ENCODE data around the gene SENP5. TPM values are rescaled to one million over a fixed set of nuclear protein-coding genes. Genes with fewer than 3 reads are reported as not detected.

Gene SENP5
- polyA plus RNA-seq, 1 experiment, result 18.3 TPM

DNA sequence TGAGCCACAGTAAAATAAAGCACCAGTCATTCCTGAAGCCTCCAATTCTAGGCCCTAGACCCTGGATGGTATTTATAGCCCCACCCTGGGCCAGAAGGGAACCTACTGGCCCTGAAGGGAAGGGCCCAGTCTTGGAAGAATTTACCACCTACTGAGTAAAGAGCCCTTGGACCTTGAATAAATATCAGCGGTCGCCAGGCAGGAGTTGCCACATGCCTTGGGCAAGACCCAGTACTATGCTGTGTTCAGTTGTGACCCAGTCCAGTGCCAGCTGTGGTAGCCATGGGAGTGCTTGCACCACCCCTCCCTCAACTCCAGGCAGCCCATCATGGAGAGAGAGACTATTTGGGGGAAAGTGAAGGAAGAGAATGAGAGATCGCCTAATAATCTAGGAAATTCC lies 47.7 kb downstream of the SENP5 start:
- Histone ChIP-seq H3K4me3 (ENCODE audit: low read depth, low read length) (no peak overlapping the region), H3K27ac (ENCODE audit: low read depth, low read length) (no peak overlapping the region), H3K27me3 (ENCODE audit: control insufficient read depth, insufficient read depth, low read length) (no peaks in the 10 kb centered on the region), H3K9me3 (ENCODE audit: control insufficient read depth, insufficient read depth, low read length) (no peaks in the 10 kb centered on the region)
- no peak for DNase-seq (ENCODE audit: low read depth, low spot score)
- POLR2A ChIA-PET, result no interaction called here
- CTCF ChIA-PET, result no interaction called here
- TF ChIP-seq, protein P1, sequence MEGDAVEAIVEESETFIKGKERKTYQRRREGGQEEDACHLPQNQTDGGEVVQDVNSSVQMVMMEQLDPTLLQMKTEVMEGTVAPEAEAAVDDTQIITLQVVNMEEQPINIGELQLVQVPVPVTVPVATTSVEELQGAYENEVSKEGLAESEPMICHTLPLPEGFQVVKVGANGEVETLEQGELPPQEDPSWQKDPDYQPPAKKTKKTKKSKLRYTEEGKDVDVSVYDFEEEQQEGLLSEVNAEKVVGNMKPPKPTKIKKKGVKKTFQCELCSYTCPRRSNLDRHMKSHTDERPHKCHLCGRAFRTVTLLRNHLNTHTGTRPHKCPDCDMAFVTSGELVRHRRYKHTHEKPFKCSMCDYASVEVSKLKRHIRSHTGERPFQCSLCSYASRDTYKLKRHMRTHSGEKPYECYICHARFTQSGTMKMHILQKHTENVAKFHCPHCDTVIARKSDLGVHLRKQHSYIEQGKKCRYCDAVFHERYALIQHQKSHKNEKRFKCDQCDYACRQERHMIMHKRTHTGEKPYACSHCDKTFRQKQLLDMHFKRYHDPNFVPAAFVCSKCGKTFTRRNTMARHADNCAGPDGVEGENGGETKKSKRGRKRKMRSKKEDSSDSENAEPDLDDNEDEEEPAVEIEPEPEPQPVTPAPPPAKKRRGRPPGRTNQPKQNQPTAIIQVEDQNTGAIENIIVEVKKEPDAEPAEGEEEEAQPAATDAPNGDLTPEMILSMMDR (IDR thresholded peaks at IDR 0.05; ENCODE audit: low read depth, low read length), result no peak

DNA sequence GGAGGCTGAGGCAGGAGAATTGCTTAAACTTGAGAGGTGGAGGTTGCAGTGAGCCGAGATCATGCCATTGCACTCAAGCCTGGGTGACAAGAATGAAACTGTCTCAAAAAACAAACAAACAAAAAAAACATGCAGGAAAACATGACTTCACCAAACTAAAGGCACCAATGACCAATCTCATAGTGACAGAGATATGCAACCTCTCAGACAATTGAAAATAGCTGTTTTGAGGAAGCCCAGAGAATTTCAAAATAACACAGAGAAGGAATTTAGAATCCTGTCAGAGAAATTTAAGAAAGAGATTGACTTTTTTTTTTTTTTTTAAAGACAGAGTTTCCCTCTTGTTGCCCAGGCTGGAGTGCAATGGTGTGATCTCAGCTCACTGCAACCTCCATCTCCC lies 48.5 kb downstream of the SENP5 start:
- POLR2A ChIA-PET, result no interaction called here
- CTCF ChIA-PET, result interaction anchor here (0.7 kb wide), 1 partner anchor 13 kb away, joined by 4 read pairs; no protein-coding TSS in a partner anchor

GRCh38 chr3:196916995-196917394 lies 49.3 kb downstream of the SENP5 start:
- H3K4me3 ChIP-seq (ENCODE audit: low read depth, low read length), result no peak overlapping the region
- TF ChIP-seq, protein P1 (IDR thresholded peaks at IDR 0.05; ENCODE audit: low read depth, low read length), result no peak
- no peak overlapping the region for H3K27ac ChIP-seq (ENCODE audit: low read depth, low read length)
- CTCF ChIA-PET, result no interaction called here
- H3K9me3 ChIP-seq (ENCODE audit: control insufficient read depth, insufficient read depth, low read length), result no peaks in the 10 kb centered on the region
- H3K27me3 ChIP-seq (ENCODE audit: control insufficient read depth, insufficient read depth, low read length), result no peaks in the 10 kb centered on the region
- no peak for DNase-seq (ENCODE audit: low read depth, low spot score)
- POLR2A ChIA-PET, result no interaction called here

More for the DNA sequence above, 48.5 kb downstream of the SENP5 start:
- H3K4me3 ChIP-seq (ENCODE audit: low read depth, low read length), result no peak overlapping the region
- no peak for DNase-seq (ENCODE audit: low read depth, low spot score)
- H3K9me3 ChIP-seq (ENCODE audit: control insufficient read depth, insufficient read depth, low read length), result no peaks in the 10 kb centered on the region
- no peaks in the 10 kb centered on the region for H3K27me3 ChIP-seq (ENCODE audit: control insufficient read depth, insufficient read depth, low read length)
- TF ChIP-seq, protein P1 (IDR thresholded peaks at IDR 0.05; ENCODE audit: low read depth, low read length), result no peak
- H3K27ac ChIP-seq (ENCODE audit: low read depth, low read length), result no peak overlapping the region

GRCh38 chr3:196918968-196919367 lies 51.2 kb downstream of the SENP5 start:
- H3K9me3 ChIP-seq (ENCODE audit: control insufficient read depth, insufficient read depth, low read length), result no peaks in the 10 kb centered on the region
- ChIA-PET CTCF (interaction anchor here (0.8 kb wide), 1 partner anchor 249 kb away, joined by 3 read pairs; no protein-coding TSS in a partner anchor), POLR2A (interaction anchor here (0.5 kb wide), 1 partner anchor 22 kb away, joined by 3 read pairs; no protein-coding TSS in a partner anchor)
- no peak overlapping the region for H3K4me3 ChIP-seq (ENCODE audit: low read depth, low read length)
- TF ChIP-seq, protein P1 (IDR thresholded peaks at IDR 0.05; ENCODE audit: low read depth, low read length), result no peak
- no peak for DNase-seq (ENCODE audit: low read depth, low spot score)
- H3K27ac ChIP-seq (ENCODE audit: low read depth, low read length), result no peak overlapping the region
- no peaks in the 10 kb centered on the region for H3K27me3 ChIP-seq (ENCODE audit: control insufficient read depth, insufficient read depth, low read length)

- TF ChIP-seq, protein P1 (IDR thresholded peaks at IDR 0.05; ENCODE audit: low read depth, low read length), result no peak
- no peaks in the 10 kb centered on the region for H3K9me3 ChIP-seq (ENCODE audit: control insufficient read depth, insufficient read depth, low read length)
- ChIA-PET POLR2A (no interaction called here), CTCF (no interaction called here)
- no peak overlapping the region for H3K27ac ChIP-seq (ENCODE audit: low read depth, low read length)
- no peak for DNase-seq (ENCODE audit: low read depth, low spot score)
- no peak overlapping the region for H3K4me3 ChIP-seq (ENCODE audit: low read depth, low read length)
- H3K27me3 ChIP-seq (ENCODE audit: control insufficient read depth, insufficient read depth, low read length), result no peaks in the 10 kb centered on the region
Measured at GRCh38 chr3:196920733-196921132, 53.0 kb downstream of the SENP5 start.

Measured in AG04450 (cell line).